Stomach (tissue), 4 donors: ENCODE measurements around the gene PDZRN3.

Experiments
- CTCF ChIP-seq, 7 experiments: fragments of 450-650 bp in 4 of 7; fragments of 200-600 bp in 3 of 7; sonication (generic) in 3 of 7; IDR thresholded peaks; one replicate each; pipeline ENCODE4 v1.5.1; 2016 to 2019; ENCODE audit warnings: antibody characterized with exemption in 7 of 7, control low read depth in 2 of 7, mild to moderate bottlenecking in 1 of 7
- EP300 ChIP-seq: sonication (generic); formaldehyde crosslinking; IDR thresholded peaks from one replicate; pipeline ENCODE4 v1.6.1; 2017; ENCODE audit warnings: antibody characterized with exemption
- POLR2A ChIP-seq, 4 donors: fragments of 450-650 bp; IDR thresholded peaks; one replicate each; pipeline ENCODE4 v1.6.1; 2016; ENCODE audit warnings: antibody characterized with exemption in 4 of 4, control low read depth in 2 of 4, mild to moderate bottlenecking in 1 of 4, moderate library complexity in 1 of 4

- TF ChIP-seq CTCF (IDR thresholded peaks at IDR 0.05), result no peak
- TF ChIP-seq POLR2A (IDR thresholded peaks at IDR 0.05), result no peak
- no peak for TF ChIP-seq EP300
Measured at GRCh38 chr3:73442886-73443285, 181.9 kb downstream of the PDZRN3 start.
